Stimulated activated naive CD8-positive, alpha-beta T cell treated with anti-CD3 and anti-CD28 coated beads, Interleukin-15, Interleukin-2, amounts not matched to agents 100 U/mL and 50 U/mL, for 24 hours (primary cell): Measurements from ENCODE around the gene PAFAH2.

Experiments
- ATAC-seq: fragments of 150-1000 bp; cut with Tn5 transposase; one replicate; pipeline ENCODE4 v1.10.0; 2021
- DNase-seq: peaks from one replicate; pipeline ENCODE4 v3.0.0; 2021

Gene PAFAH2

DNA sequence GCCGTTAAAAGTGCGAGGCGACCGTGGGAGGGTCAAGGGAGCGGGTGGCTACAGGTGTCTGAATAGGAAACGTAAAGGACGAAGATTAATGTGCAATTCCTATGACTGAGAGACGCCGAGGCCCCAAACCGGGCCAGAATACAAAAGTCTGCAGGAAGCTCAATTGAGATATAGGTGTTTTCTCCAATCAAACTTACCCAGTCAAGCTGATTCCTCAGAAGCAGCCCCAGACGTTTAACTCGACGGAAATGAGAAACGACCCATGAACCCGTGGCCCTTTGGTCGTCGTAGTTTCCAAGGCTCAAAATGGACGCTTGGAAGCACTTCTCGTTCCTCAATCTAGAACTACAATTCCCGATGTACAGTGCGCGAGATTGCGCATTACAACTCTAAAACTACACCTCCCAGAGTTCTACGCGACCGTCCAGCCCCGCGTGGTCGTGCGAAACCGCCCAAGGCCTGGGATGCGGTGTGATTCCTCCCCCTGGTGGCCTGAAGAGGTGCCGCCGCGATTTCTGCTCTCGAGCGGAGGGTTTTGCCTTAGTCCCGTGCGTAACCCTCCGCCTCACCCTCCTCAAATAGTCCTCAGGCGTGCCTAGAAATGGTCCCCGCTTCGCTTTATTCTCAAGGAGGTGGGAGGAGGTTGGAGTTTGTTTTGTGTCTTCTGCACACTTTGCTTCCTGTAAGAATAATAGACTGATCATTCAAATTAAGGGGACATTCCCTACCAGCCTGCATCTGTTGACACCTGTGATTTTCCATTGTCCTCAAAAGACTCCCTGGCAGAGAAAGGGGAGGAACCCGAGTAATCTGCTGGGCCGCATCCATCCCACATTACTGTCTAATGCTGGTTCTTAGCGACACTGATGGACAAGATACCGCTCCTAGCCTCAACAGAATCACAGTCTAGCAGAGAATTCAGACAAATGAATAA lies at the start of gene PAFAH2:
Gene PAFAH2 (minus strand): TSS at position 236 of the 934 bp plus-strand sequence. CDS start 7,247 bp downstream, outside the sequence.
- DNase-seq, result peak; percentile 96
- ATAC-seq, result peak; percentile 99

DNA sequence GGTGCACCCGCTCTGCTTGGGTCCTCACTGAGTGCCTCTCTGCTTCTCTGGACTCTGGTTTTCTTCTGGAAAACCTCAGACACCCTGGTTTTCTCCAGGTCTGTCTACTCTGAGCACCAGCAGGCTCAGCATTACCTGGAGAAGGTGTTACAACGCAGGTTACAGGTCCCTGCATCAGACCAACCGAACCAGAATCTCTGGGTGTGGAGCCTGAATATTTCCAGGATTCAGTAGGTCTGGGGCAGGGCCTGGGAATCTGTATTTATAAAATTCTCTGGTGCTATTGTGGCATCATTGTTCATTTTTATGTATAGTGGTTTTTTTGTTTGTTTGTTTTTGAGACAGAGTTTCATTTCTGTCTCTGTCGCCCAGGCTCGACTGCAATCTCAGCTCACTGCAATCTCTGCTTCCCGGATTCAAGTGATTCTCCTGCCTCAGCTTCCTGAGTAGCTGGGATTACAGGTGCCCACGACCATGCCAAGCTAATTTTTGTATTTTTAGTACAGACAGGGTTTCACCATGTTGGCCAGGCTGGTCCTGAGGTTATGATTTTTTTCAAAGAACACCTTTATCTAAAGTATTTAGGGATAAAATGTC lies 49.5 kb upstream of the PAFAH2 start:
- no peak for ATAC-seq
- no peak for DNase-seq

DNA sequence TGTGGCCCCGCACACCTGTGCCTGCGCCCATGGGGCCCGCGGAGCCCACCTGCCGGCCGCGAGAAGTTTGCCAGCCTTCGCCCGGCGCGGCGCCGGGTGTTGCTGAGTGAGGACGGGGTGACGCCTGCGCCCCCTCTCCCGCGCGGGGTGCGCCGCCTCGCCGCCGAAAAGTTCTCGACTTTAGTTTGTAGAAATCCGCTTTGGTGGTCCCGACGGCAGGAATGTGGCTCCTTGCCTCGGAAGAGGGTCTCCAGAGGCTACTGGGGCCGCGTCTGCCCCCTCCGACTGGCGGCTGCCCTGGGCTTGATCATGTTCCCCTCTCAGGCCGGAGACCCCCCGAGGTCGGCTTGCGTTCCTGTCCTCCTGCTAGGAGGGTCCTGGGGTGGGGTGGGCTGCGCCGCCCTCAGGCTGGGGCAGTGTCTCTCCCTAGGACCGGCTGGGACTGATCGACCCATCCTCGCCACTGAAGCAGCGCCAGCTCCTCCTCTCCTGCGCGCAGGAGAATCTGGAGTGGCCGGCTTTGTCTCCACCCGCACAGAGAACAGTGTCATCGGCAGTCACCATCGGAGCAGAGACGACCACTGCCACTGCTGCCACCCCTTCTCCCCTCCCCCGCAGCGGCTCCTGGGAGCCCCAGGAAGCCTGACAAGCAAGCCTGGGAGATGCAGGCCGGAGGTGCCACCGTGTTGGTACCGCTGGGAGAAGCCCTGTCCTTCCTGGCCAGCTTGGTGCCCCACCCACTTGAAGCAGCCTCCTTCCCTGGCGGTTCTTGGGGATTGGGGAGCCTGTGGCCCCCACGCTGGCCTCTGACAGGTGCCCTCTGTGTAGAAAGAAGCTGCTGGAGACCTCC lies 48.6 kb upstream of the PAFAH2 start:
- no peak for DNase-seq
- no peak for ATAC-seq

DNA sequence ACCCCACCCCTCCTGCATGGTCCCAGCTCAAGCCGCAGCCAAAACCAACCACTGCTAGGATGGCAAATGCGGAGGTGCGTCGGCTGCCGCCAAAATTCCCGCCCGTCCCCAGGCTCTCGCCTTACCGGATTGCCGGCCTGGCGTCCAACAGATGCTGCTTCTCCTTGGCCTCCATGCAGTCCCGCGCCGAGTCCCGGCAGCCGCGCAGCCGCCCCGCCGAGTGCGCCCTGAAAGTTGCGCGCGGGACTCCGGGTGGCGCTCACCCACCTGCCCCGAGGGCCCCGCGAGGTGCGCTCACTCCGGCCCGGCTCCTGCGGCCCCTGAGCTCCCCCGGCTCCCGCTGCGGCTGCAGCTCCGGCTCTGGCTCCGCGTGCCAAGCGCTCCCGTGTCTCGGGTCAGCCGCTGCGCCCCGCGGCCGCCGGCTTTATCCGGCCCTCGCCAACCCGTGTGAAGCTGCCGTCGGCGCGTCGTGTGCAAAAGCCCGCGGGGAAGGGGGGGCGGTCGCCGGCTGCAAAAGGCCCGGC lies 47.9 kb upstream of the PAFAH2 start, which contains the start of gene SLC30A2:
Gene SLC30A2 (minus strand): TSS at position 397 of the 524 bp plus-strand sequence. CDS start 222 bp downstream, at position 175.
- ATAC-seq (no peak), DNase-seq (no peak)

DNA sequence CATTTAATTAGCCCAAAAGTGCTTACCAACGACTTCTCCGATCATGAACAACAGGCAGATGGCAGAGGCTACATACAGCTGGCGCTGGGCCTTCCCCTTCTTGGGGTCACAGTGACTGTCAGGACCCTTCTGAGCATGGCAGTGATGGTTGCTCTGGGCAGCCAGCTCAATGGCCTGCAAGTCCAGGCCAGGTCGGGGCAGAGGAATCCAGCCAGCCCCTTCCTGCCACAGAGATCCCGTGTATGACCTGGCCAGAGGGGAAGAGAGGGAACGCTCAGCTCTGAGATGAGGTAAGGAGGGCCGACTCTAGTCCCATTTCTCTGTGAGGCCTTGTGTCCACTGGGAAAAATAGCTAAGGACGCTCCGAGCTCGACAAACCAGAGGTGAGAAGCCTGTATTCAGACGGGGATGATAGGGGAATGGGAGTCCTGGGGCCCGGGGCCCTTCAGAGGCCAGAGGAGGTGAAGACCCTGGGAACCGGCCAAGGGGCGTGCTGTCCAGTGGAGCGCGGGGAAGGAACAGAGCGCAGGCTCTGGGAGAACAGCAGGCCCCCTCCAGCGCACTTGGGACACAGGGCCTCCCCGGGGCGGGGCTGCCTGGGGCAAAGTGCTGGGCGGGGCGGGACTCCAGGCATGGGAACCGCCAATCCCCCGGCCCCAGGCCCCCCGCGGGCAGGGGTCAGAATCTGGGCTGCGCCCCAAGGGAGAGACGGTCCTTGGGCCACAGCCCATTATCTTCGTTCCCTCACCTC lies 47.3 kb upstream of the PAFAH2 start:
- DNase-seq (no peak), ATAC-seq (no peak)

DNA sequence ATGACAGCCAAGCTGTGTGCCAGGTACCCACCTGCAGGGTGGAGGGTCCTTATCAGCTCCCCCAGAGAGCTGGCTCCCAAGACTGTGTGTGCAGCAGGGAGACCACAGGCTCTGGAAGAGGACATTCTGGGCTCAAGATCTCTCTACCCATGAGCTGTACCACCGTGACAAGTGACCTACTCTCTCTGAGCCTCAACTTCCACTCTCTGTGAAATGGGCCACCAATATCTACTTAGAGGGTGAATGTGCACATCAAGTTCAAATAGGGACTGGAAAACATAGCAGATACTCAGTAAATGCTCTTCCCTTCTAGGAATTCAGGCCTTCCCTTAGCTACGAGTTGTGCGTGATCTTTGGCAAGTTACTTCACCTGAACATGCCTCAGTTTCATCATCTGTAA lies 46.6 kb upstream of the PAFAH2 start:
- ATAC-seq (no peak), DNase-seq (no peak)

DNA sequence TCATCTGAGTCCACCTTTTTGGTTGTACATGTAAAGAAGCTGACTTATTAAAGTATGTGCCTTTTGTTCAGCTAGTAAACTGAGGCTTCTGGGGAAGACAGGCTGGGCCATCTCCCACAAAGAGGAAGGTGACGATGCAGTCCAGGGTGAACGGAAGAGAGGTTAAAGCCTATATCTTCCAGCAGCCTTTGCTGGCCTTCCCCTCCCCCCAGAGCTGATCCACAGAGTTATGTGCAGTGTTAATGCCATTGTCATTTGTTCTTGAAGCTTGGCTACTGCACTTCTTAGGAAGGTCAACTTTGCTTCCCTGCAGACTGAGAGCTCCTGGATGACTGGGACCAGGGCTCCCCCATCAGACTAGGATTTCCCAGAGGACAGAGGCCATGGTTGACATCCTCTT lies 45.9 kb upstream of the PAFAH2 start:
- ATAC-seq, result no peak
- no peak for DNase-seq

DNA sequence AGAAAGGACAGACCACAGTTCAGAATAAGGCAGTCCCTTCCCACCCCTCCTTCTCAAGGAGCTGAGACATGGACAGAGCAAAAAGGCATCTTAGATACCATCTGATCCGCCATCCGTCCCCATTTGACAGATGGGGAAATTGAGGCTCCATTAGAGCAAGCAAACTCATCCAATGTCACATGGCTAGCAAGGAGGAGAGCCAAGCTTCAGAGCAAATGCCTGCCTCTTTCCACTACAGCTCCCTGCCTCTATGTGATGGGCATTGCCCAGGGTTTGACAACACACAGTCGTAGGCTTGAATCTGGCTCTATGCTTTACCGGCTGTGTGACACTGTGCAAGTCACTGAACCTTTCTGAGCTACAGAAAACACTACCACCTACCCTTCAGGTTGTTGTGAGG lies 44.1 kb upstream of the PAFAH2 start:
- DNase-seq, result no peak
- no peak for ATAC-seq

DNA sequence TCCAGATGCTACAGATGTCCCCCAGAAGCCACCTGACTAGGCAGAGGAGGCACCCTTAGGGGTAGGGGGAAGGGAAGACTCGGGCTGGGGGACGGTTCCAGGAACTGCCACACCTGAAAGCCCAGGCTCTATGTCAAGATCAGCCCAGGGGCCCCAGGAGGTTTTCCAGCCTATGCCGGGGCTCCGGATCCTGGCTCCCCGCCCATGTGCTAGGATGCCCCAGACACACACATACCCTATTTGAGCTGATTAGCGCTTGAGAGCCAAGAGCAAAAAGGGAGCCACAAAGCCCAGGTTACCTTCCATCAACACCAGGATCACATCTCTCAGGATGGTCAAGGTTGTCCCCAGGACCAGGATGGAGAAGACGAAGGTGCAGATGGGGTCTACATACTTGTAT lies 43.5 kb upstream of the PAFAH2 start:
- no peak for ATAC-seq
- no peak for DNase-seq

DNA sequence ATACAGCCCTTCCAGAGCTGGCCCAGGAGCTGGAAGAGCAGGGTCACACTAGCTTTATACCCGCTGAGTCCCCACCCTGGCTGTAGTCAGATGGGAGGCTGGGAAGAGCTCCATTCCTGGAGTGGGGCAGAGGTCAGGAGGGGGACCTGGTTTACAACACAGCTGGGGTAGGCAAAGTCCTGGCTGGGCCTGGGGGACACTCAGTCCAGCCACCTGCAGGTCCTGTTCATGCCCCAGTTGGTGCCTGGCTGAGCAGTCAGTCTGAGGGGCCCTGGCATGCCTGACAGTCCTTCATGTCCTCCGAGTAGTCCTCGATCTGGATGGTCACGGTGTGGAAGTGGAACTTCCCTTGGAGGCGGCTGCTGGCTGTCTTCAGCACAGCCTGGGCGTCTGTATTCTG lies 41.0 kb upstream of the PAFAH2 start:
- DNase-seq, result no peak
- no peak for ATAC-seq

DNA sequence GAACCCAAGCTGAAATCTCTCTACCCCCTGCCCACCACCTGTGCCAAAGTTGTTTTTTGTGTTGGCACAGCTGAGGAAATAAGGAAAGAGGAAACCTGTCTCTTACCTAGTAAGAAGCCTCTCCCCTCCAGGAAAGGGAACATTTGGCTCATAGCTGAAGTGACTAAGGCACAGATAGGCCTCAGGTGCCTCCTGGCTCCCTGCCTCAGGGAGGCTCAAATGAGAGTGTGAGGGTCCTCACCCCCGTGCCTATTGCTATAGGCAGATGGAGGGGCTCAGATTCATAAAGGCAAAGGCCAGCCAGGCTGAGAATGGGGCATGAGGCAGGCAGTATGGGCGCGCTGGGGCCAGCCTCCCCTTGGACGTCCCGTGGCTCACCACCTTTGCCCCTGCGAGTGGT lies 40.6 kb upstream of the PAFAH2 start:
- no peak for ATAC-seq

DNA sequence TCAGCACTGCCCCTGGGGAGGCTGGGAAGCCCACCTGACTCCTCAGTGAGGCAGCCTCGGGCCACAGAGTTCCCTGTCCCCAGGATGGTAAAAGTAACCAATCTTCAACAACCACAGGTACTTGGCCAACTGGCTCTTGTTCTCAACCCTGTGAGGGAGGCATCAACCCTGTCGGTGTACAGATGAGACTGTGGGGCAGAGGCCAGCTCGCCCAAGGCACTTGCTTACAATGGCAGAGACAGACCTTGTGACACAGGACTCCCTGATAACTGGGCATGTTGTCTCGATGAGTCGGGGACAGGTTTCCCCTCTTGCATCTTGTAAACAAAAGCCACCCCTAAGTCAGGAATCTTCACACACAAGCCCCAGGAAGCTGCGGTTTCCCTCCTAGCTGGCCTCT lies 40.0 kb upstream of the PAFAH2 start:
- DNase-seq, result no peak

More for the DNA sequence above, 40.6 kb upstream of the PAFAH2 start:
- DNase-seq, result no peak

DNA sequence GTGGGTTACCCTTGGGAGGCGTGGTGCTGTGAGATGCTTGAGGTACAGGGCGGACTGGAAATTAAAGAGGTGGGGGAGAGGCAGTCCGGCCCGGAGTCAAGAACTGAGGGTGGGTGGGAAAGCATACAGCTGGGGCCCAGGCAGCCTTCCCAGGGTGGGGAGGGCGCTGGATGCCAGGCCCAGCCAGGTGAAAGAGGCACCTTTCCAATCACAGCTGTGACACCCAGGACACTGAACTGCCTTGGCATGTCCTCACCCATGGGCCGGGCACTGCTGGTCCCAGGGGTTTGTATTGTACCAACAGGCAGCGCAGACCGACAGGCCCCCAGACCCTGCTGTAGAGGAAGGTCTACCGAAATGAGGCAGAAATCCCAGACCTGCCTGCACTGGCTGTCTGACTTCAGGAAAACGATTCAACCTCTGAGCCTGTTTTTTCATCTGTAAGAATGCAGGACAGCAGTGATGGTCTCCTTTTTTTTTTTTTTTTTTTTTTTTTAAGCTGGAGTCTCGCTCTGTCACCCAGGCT lies 39.0 kb upstream of the PAFAH2 start:
- ATAC-seq (no peak), DNase-seq (no peak)

More for the DNA sequence above, 40.0 kb upstream of the PAFAH2 start:
- no peak for ATAC-seq

DNA sequence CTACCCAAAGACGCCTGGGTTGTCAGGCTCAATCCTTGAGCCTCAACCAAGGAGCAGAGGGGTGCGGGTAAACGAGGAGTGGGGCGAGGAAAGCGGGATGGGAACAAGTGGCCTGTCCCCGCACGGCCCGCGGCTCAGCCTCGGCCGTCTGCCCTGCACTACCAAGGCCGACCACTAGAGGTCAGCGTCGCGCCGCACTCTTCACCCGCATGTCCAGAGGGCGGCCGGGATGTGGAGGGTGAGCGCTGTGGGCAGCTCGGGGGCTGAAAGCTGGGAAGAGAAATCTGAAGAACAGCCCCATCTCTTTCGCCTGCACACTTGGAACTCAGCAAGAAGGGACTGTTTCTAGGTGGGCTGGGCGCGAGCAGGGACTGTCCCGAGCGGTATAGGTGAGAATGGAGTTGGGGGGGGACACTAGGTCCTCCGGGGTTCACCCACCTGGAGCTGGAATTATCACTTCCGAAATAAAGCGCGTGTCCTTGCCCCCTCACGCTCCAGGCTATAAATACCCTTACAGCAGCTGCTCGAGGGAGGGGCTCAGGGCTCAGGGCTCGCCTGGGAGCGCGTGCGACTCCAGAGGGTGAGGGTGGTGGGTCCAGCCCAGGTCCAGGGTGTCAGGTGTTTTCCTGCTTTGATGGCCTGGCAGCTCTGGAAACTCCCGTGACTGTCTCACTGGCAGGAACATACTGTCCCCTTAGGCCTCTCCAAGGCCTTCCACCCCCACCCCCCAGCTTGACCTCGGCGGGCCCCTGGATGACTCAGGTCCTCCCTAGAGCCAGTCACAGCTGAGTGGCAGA lies 38.3 kb upstream of the PAFAH2 start:
- DNase-seq (peak; percentile 86), ATAC-seq (peak; percentile 67)

DNA sequence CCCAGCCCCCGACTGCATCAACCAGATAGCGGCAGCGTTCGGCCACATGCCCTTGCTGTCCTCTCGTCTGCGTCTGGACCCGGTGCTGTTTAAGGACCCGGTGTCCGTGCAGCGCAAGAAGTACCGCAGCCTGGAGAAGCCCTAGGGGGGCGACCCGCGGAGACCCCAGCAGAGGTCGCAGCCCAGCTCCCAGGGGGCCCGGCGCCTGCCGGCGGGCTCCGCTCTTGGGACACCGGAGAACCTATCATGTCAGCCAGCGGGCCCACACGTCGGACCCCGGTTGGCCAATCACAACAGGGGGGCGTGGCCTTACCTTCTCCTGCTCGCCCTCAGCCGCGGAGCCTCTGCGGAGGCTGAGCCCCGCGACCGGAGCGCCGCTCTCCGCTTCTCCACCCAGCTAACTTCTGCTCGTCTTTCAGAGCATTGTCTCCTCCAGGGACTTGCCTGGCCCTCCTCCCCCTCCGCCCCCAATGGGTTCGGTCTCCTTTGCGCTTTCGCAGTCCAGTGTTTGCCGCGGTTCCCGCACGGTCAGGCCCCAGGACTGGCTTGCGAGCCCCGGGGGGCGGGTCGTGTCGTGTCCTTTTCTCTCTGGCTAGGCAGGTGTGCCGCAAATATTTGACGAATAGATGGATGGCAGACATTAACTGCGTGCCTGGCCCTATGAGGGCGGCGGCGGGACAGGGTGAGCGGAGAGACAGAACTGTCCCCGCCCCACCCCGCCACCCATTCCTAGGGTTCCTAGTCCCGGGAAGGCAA lies 37.5 kb upstream of the PAFAH2 start:
- ATAC-seq, result peak; percentile 92

DNA sequence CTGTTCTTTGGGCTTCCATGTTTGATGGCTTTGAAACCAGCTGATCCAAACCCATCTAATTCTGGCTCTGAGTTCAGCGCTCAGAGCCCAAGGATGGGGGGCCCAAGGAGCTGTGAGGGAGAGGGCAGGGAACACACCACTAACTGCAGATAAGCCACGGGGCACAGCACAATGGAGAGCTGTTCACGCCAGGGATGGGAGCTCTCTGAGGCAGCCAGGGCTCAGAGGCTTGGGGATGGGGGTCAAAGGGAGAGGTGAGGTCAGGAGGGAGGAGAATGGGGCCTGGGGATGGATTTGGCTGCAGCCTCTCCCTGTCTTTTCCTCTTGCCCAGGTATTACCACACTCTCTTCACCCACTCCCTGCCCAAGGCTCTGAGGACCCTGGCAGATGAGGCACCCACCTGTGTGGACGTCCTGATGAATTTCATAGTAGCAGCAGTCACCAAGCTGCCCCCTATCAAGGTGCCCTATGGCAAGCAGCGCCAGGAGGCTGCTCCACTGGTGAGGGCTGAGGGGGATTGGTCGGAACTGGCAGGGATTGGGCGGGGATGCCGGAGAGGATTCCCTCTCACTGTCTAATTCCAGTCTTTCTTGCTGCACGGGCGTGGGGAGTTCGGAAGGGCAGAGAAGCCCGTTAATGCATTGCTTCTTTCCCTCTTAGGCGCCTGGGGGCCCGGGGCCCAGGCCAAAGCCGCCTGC lies 36.8 kb upstream of the PAFAH2 start:
- ATAC-seq, result no peak
- DNase-seq, result peak; percentile 18

More for the DNA sequence above, 37.5 kb upstream of the PAFAH2 start:
- DNase-seq, result peak; percentile 93

DNA sequence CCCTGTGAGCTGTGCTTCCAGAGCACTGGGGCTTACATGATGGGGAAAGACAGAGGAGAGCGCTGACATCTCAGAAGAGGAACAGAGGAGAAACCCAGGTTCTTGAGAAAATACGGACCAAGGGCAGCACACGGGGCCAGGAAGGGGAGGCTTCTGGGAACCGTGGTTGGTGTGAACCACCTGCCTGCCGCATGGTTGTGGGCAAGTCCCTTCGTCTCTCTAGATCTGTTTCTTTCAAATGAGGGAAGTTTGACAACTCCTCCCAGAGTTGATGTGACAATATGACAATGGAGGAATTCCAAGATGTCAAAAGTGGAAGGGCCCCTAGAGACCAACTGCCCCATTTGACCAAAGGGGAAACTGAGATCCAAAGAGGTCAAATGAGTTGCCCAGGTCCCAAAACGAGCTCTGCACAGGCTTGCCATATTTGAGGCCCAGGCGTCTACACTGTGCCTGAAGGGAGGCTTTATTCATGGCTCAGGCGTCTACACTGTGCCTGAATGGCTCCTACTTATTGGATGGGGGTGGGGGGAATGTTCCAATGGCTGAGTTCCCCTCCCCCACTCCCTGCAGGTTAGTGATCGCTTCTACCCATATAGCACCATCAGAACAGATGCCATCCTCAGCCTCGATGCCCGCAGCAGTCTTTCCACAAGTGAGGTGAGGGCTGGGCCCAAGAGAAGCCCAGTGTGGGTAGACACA lies 34.9 kb upstream of the PAFAH2 start:
- ATAC-seq, result no peak
- DNase-seq, result no peak

DNA sequence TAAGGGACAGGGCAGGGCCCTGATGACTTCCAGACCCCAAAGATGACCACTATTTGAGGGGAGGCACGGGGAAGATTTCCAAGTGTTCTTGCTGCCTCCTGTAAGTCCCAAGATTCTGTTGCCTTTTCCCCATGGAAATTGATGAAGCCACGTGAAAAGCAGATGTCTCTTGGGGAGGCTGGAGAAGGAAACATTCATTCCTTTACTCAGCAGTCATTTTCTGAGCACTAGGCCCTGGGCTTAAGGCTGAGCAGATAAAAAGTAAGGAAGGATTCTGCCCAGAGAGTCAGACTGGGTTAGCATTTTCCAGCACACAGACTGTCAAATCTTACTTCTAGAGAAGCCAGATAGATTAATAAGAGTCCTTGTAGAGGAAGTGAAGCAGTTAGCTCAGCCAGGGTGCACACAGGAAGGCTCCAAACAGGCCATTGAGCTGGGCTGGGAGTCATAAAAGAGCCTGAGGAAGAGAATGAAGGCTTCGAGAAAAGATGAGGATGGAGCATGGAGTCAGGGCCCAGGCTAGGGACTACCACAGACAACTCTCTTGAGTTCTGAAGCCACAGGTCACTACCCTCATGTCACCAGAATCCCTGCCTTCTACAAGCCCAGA lies 33.9 kb upstream of the PAFAH2 start:
- DNase-seq, result no peak
- no peak for ATAC-seq
